HG03575 (cell line): ENCODE data around the gene TBC1D22A.

Experiments
- ATAC-seq: cut with Tn5 transposase; IDR thresholded peaks from one replicate; pipeline ENCODE4 v1.9.1; 2021; ENCODE audit not compliant: unreplicated experiment, insufficient number of reproducible peaks, low FRiP score; ENCODE audit errors: extremely low read depth

Gene TBC1D22A

GRCh38 chr22:46907241-46908215, 145.1 kb downstream of the TBC1D22A start:
- no peak for ATAC-seq

GRCh38 chr22:46908641-46909107, 146.2 kb downstream of the TBC1D22A start:
- ATAC-seq, result no peak

- no peak for ATAC-seq
Measured at GRCh38 chr22:46909237-46910030, 147.0 kb downstream of the TBC1D22A start.

GRCh38 chr22:46910624-46911023, 148.2 kb downstream of the TBC1D22A start:
- ATAC-seq, result no peak

GRCh38 chr22:46911346-46911745, 148.9 kb downstream of the TBC1D22A start:
- ATAC-seq, result no peak

- ATAC-seq, result no peak
Measured at GRCh38 chr22:46913351-46913750, 150.9 kb downstream of the TBC1D22A start.

GRCh38 chr22:46914481-46914880, 152.0 kb downstream of the TBC1D22A start:
- ATAC-seq, result no peak

- no peak for ATAC-seq
Measured at GRCh38 chr22:46914916-46915894, 152.8 kb downstream of the TBC1D22A start.

GRCh38 chr22:46915950-46916730, 153.7 kb downstream of the TBC1D22A start:
- no peak for ATAC-seq

- no peak for ATAC-seq
Measured at GRCh38 chr22:46916886-46917770, 154.7 kb downstream of the TBC1D22A start.

GRCh38 chr22:46917771-46918101, 155.3 kb downstream of the TBC1D22A start:
- ATAC-seq, result no peak

GRCh38 chr22:46918197-46918596, 155.7 kb downstream of the TBC1D22A start:
- no peak for ATAC-seq

GRCh38 chr22:46922037-46922436, 159.6 kb downstream of the TBC1D22A start:
- no peak for ATAC-seq

GRCh38 chr22:46923394-46923793, 160.9 kb downstream of the TBC1D22A start:
- ATAC-seq, result no peak

- ATAC-seq, result no peak
Measured at GRCh38 chr22:46925818-46926217, 163.4 kb downstream of the TBC1D22A start.

- no peak for ATAC-seq
Measured at GRCh38 chr22:46929046-46929709, 166.7 kb downstream of the TBC1D22A start.
